GM18499 (cell line): ENCODE results near the gene ITPR1.
"Not testable (repeated sequence)": the region's sequence is repeated elsewhere in the genome, so short reads cannot be mapped to it uniquely, and the experiment has no call there.

Experiments used
- ATAC-seq: cut with Tn5 transposase; IDR thresholded peaks from one replicate; pipeline ENCODE4 v1.9.1; 2021; ENCODE audit warnings: moderate number of reproducible peaks; ENCODE audit not compliant: insufficient read depth, unreplicated experiment

Gene ITPR1

GRCh38 chr3:4493014-4493940, at the start of gene ITPR1:
Gene ITPR1, plus strand, starts transcription at chr3:4493348. Its CDS starts 23,144 bp downstream, at chr3:4516492.
- peak; percentile 84 for ATAC-seq

- no peak for ATAC-seq
Observed at GRCh38 chr3:4447295-4447999, 45.7 kb upstream of the ITPR1 start.

- no peak for ATAC-seq
Observed at GRCh38 chr3:4448187-4448586, 45.0 kb upstream of the ITPR1 start.

GRCh38 chr3:4449043-4449805, 43.9 kb upstream of the ITPR1 start:
- no peak for ATAC-seq

GRCh38 chr3:4454142-4454541, 39.0 kb upstream of the ITPR1 start:
- ATAC-seq: no peak

- not testable (repeated sequence) for ATAC-seq
Observed at GRCh38 chr3:4456780-4457179, 36.4 kb upstream of the ITPR1 start.

GRCh38 chr3:4458961-4459360, 34.2 kb upstream of the ITPR1 start:
- ATAC-seq: no peak

- ATAC-seq: no peak
Observed at GRCh38 chr3:4460334-4460733, 32.8 kb upstream of the ITPR1 start.

- no peak for ATAC-seq
Observed at GRCh38 chr3:4461468-4462090, 31.6 kb upstream of the ITPR1 start.

- ATAC-seq: no peak
Observed at GRCh38 chr3:4462369-4463040, 30.6 kb upstream of the ITPR1 start.

- ATAC-seq: no peak
Observed at GRCh38 chr3:4464576-4464975, 28.6 kb upstream of the ITPR1 start.

- ATAC-seq: peak; percentile 97
Observed at GRCh38 chr3:4466741-4467521, 26.2 kb upstream of the ITPR1 start, which contains the start of gene SUMF1. Gene SUMF1, minus strand, starts transcription at chr3:4467269. Its CDS starts 24 bp downstream, at chr3:4467245.

GRCh38 chr3:4467522-4467867, 25.7 kb upstream of the ITPR1 start:
- no peak for ATAC-seq

GRCh38 chr3:4471907-4472306, 21.2 kb upstream of the ITPR1 start:
- no peak for ATAC-seq

GRCh38 chr3:4472312-4472711, 20.8 kb upstream of the ITPR1 start:
- no peak for ATAC-seq

- ATAC-seq: no peak
Observed at GRCh38 chr3:4472766-4473165, 20.4 kb upstream of the ITPR1 start.

- ATAC-seq: peak; percentile 48
Observed at GRCh38 chr3:4474683-4475490, 18.3 kb upstream of the ITPR1 start.

- no peak for ATAC-seq
Observed at GRCh38 chr3:4475804-4476203, 17.3 kb upstream of the ITPR1 start.
